ENCODE measurements around the gene ANP32E. TPM values are rescaled to one million over a fixed set of nuclear protein-coding genes. Genes with fewer than 3 reads are reported as not detected.

ANP32E gene
- total RNA-seq, 2 donors from 2014 or later: 9.8 to 13.5 TPM

DNA sequence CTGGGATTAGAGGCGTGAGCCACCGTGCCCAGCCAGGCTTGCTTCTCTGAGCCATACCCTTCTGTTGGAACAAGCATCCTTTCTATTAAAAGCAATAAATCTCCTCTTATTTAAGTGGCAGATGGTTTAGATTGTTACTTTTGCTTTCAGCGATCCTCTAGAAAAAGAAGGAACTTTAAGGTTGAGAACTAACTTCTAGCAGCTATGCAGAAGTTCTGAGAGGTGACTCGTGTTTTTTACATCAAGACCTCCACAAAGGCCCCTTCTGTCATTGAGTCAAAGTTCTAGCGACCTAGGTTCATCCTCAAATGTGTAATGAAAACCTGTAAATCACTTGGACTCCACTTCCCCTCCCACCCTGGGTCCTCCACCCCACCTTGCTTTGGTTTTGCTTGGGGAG, 55.4 kb downstream of the ANP32E start:
- TF ChIP-seq POLR2AphosphoS5 (IDR thresholded peaks at IDR 0.05): no peak
- TF ChIP-seq CTCF (IDR thresholded peaks at IDR 0.05): no peak
- no peak for TF ChIP-seq POLR2A (IDR thresholded peaks at IDR 0.05)

GRCh38 chr1:150179867-150180266, 56.0 kb downstream of the ANP32E start:
- DNase-seq (ENCODE audit: low spot score): no peak
- no peaks in the 10 kb centered on the region for H3K9me3 ChIP-seq
- no peak overlapping the region for H3K27ac ChIP-seq
- no peaks in the 10 kb centered on the region for H3K4me1 ChIP-seq (replicated peaks)
- H3K36me3 ChIP-seq: no peaks in the 10 kb centered on the region
- no peak overlapping the region for H3K4me3 ChIP-seq
- TF ChIP-seq POLR2AphosphoS5 (IDR thresholded peaks at IDR 0.05) (no peak), POLR2A (IDR thresholded peaks at IDR 0.05) (no peak), CTCF (IDR thresholded peaks at IDR 0.05) (no peak)
- no peaks in the 10 kb centered on the region for H3K27me3 ChIP-seq (replicated peaks; ENCODE audit: insufficient read depth)
- intact Hi-C loops (cut with DNase I): no loop called here
- WGBS: 96% methylated on average over 7 of the region's 7 CpGs

More for the DNA sequence above, 55.4 kb downstream of the ANP32E start:
- Histone ChIP-seq H3K27me3 (replicated peaks; ENCODE audit: insufficient read depth) (no peaks in the 10 kb centered on the region), H3K4me1 (replicated peaks) (no peaks in the 10 kb centered on the region), H3K27ac (no peak overlapping the region), H3K4me3 (no peak overlapping the region), H3K36me3 (no peaks in the 10 kb centered on the region), H3K9me3 (no peaks in the 10 kb centered on the region)
- DNase-seq (ENCODE audit: low spot score): no peak
- intact Hi-C loops (cut with DNase I): no loop called here
- 61% methylated on average over 5 of the region's 5 CpGs for WGBS

DNA sequence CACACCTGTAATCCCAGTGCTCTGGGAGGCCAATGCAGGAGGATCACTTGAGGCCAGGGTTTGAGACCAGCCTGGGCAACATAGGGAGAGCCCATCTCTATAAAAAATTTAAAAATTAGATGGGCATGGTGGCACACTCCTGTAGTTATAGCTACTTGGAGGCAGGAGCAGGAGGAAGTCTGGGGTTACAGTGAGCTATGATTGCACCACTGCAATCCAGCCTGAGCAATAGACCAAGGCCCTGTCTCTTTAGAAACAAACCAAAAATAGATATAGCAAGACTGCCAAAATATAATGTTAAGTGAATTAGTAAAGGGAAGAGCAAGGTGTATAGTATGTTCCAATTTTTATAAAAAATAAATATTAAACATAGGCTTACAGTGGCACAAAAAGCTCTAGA, 57.4 kb downstream of the ANP32E start:
- TF ChIP-seq CTCF (IDR thresholded peaks at IDR 0.05) (no peak), POLR2A (IDR thresholded peaks at IDR 0.05) (no peak), POLR2AphosphoS5 (IDR thresholded peaks at IDR 0.05) (no peak)
- intact Hi-C loops (cut with DNase I): no loop called here
- DNase-seq (ENCODE audit: low spot score): no peak
- H3K27me3 ChIP-seq (replicated peaks; ENCODE audit: insufficient read depth): no peaks in the 10 kb centered on the region
- no peak overlapping the region for H3K27ac ChIP-seq
- no peaks in the 10 kb centered on the region for H3K9me3 ChIP-seq
- H3K36me3 ChIP-seq: no peaks in the 10 kb centered on the region
- H3K4me3 ChIP-seq: no peak overlapping the region
- H3K4me1 ChIP-seq (replicated peaks): no peaks in the 10 kb centered on the region

DNA sequence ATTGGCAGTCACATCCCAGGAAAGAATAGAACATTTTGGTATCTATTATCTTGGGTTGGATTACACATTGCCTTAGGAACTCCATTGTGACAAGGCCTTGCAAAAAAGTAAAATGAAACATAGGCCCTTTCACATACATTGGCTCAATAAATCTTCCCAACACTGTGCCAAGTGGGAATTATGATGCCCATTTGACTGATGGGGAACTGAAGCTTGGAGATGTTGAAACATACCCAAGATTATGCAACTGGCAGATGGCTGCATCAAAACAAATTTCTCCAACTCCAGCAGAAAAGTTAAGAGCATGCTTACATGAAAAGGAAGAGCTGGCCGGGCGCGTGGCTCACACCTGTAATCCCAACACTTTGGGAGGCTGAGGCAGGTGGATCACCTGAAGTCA, 59.3 kb downstream of the ANP32E start:
- Histone ChIP-seq H3K27me3 (replicated peaks; ENCODE audit: insufficient read depth) (no peaks in the 10 kb centered on the region), H3K27ac (no peak overlapping the region), H3K4me1 (replicated peaks) (no peaks in the 10 kb centered on the region), H3K9me3 (no peaks in the 10 kb centered on the region), H3K36me3 (no peaks in the 10 kb centered on the region), H3K4me3 (no peak overlapping the region)
- intact Hi-C loops (cut with DNase I): no loop called here
- TF ChIP-seq POLR2A (IDR thresholded peaks at IDR 0.05) (no peak), POLR2AphosphoS5 (IDR thresholded peaks at IDR 0.05) (no peak), CTCF (IDR thresholded peaks at IDR 0.05) (no peak)
- WGBS: 82% methylated on average over 3 of the region's 3 CpGs
- no peak for DNase-seq (ENCODE audit: low spot score)

DNA sequence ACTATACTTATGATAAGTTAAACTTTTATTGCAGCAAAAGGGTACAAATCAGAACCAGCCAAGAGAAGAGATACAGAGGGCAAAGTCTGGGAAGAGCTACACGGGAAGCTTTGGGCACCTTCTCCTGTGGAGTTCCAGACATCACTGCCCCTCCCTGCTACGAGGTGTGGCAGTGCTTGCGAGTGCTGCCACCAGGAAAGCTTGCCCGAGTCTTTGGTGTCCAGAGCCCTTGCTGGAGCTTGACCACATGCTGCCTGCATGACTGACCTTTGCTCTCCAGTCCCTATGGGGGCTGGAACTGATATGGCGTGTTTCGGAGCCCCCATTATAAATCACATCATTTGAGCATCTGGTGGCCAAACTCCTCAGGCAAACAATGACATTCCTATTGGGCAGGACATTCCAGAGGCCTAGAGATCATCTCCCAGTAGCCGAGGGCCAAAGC, 62.7 kb downstream of the ANP32E start:
- intact Hi-C loops (cut with DNase I): no loop called here
- Histone ChIP-seq H3K36me3 (no peaks in the 10 kb centered on the region), H3K27me3 (replicated peaks; ENCODE audit: insufficient read depth) (no peaks in the 10 kb centered on the region), H3K9me3 (no peaks in the 10 kb centered on the region), H3K4me1 (replicated peaks) (no peaks in the 10 kb centered on the region), H3K27ac (no peak overlapping the region), H3K4me3 (no peak overlapping the region)
- no peak for DNase-seq (ENCODE audit: low spot score)
- TF ChIP-seq CTCF (IDR thresholded peaks at IDR 0.05) (no peak), POLR2A (IDR thresholded peaks at IDR 0.05) (no peak)
- 84% methylated on average over 7 of the region's 7 CpGs for WGBS

Measured in prostate gland (tissue), 2 donors.